ENCODE data around the gene TNFRSF12A. TPM values are rescaled to one million over a fixed set of nuclear protein-coding genes. Genes with fewer than 3 reads are reported as not detected.
A peak's percentile ranks its signal among the peaks of the same experiment; 100 is the strongest.

Gene TNFRSF12A
- total RNA-seq (100 to 1,000 TPM; 139 to 181 (median 156) TPM), polyA plus RNA-seq (100 to 1,000 TPM in 2 of 3 donors, 10 to 100 TPM in 1; 69.5 to 889 (median 227) TPM)
- long read RNA-seq, donor 1, transcript TNFRSF12A-201 (4 exons, 1,033 nt): major isoform, 97 of 129 reads
- long read RNA-seq, donor 1, transcript TNFRSF12A-203 (3 exons, 1,678 nt): minor isoform, 5 of 129 reads
- long read RNA-seq, donor 1, partial matches to known transcripts: 8 of 129 reads
- long read RNA-seq, donor 1, other reads (novel, unspliced or antisense): 18 of 129 reads
- long read RNA-seq, donor 2, transcript TNFRSF12A-201 (4 exons, 1,033 nt): major isoform, 232 of 268 reads
- long read RNA-seq, donor 2, transcript TNFRSF12A-203 (3 exons, 1,678 nt): minor isoform, 17 of 268 reads
- long read RNA-seq, donor 2, partial matches to known transcripts: 6 of 268 reads
- long read RNA-seq, donor 2, other reads (novel, unspliced or antisense): 11 of 268 reads

- ATAC-seq (peak; percentile 20 to 32 (median 30)), DNase-seq (peak; percentile 85 to 88)
- Histone ChIP-seq H3K36me3 (ENCODE audit: insufficient read depth in 1 of 2, low read depth in 1 of 2) (peaks cover 0 to 1% of the 10 kb centered on the region in 2 donors), H3K9me3 (no peaks in the 10 kb centered on the region), H3K4me3 (peak within 1 kb of the TSS; percentile 94), H3K27me3 (ENCODE audit: insufficient read depth in 3 of 3, low read length in 2 of 3) (peaks cover 0 to 20% (median 2%) of the 10 kb centered on the region in 3 donors), H3K27ac (peak within 1 kb of the TSS; percentile 100), H3K4me1 (peaks cover 29% of the 10 kb centered on the region)
- TF ChIP-seq, protein P1, sequence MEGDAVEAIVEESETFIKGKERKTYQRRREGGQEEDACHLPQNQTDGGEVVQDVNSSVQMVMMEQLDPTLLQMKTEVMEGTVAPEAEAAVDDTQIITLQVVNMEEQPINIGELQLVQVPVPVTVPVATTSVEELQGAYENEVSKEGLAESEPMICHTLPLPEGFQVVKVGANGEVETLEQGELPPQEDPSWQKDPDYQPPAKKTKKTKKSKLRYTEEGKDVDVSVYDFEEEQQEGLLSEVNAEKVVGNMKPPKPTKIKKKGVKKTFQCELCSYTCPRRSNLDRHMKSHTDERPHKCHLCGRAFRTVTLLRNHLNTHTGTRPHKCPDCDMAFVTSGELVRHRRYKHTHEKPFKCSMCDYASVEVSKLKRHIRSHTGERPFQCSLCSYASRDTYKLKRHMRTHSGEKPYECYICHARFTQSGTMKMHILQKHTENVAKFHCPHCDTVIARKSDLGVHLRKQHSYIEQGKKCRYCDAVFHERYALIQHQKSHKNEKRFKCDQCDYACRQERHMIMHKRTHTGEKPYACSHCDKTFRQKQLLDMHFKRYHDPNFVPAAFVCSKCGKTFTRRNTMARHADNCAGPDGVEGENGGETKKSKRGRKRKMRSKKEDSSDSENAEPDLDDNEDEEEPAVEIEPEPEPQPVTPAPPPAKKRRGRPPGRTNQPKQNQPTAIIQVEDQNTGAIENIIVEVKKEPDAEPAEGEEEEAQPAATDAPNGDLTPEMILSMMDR (IDR thresholded peaks at IDR 0.05): no peak
- intact Hi-C loops (cut with DNase I): no loop called here
- 0 to 2% (median 0%) methylated on average over 35 to 49 of the region's 49 CpGs for WGBS, 3 donors
Measured at GRCh38 chr16:3020247-3020603, at the start of gene TNFRSF12A. Gene TNFRSF12A, plus strand, starts transcription at chr16:3020368. Its CDS starts 30 bp downstream, at chr16:3020398.

DNA sequence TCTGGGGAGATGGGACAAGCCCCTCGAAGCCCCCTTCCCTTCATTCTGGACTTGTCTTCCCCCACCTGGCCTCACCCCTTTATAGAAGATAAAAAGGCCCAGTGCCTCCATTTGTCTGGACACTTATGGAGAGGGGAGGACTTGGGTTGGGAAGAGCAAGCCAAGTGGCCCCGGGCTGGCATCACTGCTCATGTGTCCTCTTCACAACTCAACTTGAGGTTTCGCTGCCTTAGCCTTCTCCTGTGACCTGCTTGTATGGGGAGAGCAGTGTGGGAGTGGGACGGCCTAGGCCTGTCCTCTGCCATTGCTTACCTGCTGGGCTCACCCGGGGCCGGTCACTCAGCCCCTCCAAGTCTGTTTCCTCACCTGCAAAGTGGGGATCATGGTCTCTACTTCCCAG is 49.6 kb upstream of the TNFRSF12A start:
- H3K9me3 ChIP-seq: no peaks in the 10 kb centered on the region
- intact Hi-C loops (cut with DNase I): no loop called here
- H3K36me3 ChIP-seq (ENCODE audit: insufficient read depth in 1 of 2, low read depth in 1 of 2): no peaks in the 10 kb centered on the region
- peaks cover 10% of the 10 kb centered on the region for H3K4me1 ChIP-seq
- peak overlapping the region; percentile 61 for H3K27ac ChIP-seq
- ATAC-seq: no peak
- peak overlapping the region; percentile 87 for H3K4me3 ChIP-seq
- DNase-seq: no peak
- TF ChIP-seq, protein P1 (IDR thresholded peaks at IDR 0.05): no peak
- H3K27me3 ChIP-seq (ENCODE audit: insufficient read depth in 3 of 3, low read length in 2 of 3): peaks cover 0 to 31% (median 11%) of the 10 kb centered on the region in 3 donors
- WGBS, 3 donors: 71 to 78% (median 76%) methylated on average over 5 to 6 of the region's 6 CpGs

GRCh38 chr16:2971134-2971984 is 48.8 kb upstream of the TNFRSF12A start:
- Histone ChIP-seq H3K9me3 (no peaks in the 10 kb centered on the region), H3K36me3 (ENCODE audit: insufficient read depth in 1 of 2, low read depth in 1 of 2) (no peaks in the 10 kb centered on the region), H3K27me3 (ENCODE audit: insufficient read depth in 3 of 3, low read length in 2 of 3) (peaks cover 0 to 23% (median 6%) of the 10 kb centered on the region in 3 donors), H3K4me3 (no peak overlapping the region), H3K27ac (no peak overlapping the region), H3K4me1 (peaks cover 10% of the 10 kb centered on the region)
- 93 to 96% (median 94%) methylated on average over 28 to 35 of the region's 35 CpGs for WGBS, 3 donors
- no peak for ATAC-seq
- no peak for DNase-seq
- intact Hi-C loops (cut with DNase I): no loop called here
- TF ChIP-seq, protein P1 (IDR thresholded peaks at IDR 0.05): no peak

DNA sequence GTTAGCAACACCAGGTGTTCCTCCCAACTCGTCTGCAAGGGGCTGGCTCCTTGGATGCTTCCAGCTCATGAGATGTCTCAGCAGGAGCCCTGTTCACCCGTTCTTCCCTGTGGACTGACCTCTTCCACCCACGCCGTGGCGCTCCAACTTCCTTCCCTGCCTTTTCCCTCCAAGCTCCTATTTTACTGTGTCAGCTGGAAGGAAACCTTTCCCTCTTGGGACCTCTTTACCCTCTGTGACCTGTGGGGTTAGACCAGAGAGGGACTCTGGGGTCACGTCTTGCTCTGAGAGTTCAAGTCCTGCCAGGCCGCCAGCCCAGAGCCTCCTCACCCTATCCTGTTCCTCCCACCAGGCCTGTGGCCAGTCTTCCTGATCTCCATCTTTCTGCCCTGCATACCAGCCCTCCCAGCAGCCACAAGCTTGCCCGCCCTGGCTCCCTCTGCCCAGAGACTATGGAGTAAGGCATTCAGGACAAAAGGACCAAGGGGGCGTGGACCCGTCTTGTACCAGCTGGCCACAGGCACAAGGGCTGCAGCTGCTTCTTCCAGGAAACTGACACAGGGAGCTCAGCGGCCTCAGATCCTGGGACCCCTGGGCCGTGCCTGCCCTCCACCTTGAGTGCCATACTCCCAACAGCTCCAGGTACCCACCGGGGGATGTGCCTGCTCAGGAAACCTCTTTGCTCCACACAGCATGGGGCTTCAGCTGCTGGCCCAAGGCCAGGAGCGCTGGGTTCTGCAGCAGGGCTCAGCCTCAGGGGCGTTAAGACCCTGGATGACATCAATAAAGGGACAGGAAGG is 48.0 kb upstream of the TNFRSF12A start:
- Histone ChIP-seq H3K27ac (no peak overlapping the region), H3K9me3 (no peaks in the 10 kb centered on the region), H3K27me3 (ENCODE audit: insufficient read depth in 3 of 3, low read length in 2 of 3) (peaks cover 0 to 14% (median 6%) of the 10 kb centered on the region in 3 donors), H3K36me3 (ENCODE audit: insufficient read depth in 1 of 2, low read depth in 1 of 2) (no peaks in the 10 kb centered on the region), H3K4me3 (no peak overlapping the region), H3K4me1 (peaks cover 10% of the 10 kb centered on the region)
- TF ChIP-seq, protein P1 (IDR thresholded peaks at IDR 0.05): no peak
- intact Hi-C loops (cut with DNase I): no loop called here
- ATAC-seq (no peak), DNase-seq (no peak)
- WGBS, 3 donors: 63 to 67% (median 66%) methylated on average over 15 of the region's 15 CpGs

All from psoas muscle (tissue), 8 donors.